Measurements from ENCODE around the gene RIPOR3.
"Not testable (repeated sequence)": the region's sequence is repeated elsewhere in the genome, so short reads cannot be mapped to it uniquely, and the experiment has no call there.

The RIPOR3 gene

DNA sequence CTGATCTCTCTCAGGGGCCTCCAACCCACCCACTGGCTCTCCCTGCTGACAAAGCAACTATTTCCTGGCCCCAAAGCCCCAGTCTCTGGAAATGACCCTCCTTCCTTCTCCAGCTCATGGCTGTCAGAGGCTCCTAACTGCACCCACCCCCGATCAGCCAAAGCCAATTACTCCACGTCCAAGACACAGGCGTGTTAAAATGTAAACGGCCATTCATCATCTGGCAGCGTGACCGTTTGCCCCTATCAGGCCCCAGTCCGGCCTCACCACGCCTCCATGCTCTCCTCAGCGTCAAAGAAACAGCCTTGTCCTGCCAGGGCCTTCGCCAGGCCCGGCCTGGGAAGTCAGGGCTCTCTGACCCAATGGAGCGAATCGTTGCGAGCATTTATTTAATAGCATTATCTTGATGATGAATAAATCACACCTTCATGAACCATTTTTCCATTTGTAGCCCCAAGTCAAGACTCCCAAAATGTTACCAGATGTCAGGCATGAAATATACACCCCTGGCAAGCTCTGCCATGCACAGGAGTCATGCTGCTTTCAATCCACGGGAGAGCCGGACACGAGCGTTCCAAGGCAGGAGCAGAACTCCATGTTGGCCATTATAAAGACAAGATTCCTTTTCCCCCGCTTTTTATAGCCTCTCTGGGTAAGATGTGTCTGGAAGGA, 17.7 kb downstream of the RIPOR3 start:
- Histone ChIP-seq H3K36me3 (ENCODE audit: control insufficient read depth, low read depth, low read length) (no peaks in the 10 kb centered on the region), H3K4me3 (ENCODE audit: low read length) (no peak overlapping the region), H3K9ac (ENCODE audit: low read length) (no peak overlapping the region), H3K4me1 (ENCODE audit: control insufficient read depth, low read depth, low read length) (no peaks in the 10 kb centered on the region), H3K27ac (ENCODE audit: low read length) (no peak overlapping the region), H3K27me3 (ENCODE audit: control insufficient read depth, insufficient read depth, low read length) (no peaks in the 10 kb centered on the region), H3K9me3 (ENCODE audit: control insufficient read depth, low read depth, low read length) (no peaks in the 10 kb centered on the region)

DNA sequence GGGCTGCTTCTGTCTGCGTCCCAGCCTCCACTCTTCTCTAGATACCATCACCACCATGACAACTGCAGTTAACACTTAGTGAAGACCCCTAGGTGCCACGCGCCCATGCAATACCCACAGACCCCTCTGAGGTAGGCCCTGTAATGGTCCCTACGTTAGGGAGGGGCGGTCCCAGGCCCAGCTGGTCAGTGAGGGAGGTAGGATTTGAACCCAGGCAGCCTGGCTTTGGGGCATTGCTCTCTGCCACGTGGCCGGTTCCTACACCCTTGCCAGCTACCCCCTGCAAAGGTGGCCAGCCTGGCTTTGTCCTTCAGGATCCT, 18.2 kb downstream of the RIPOR3 start:
- Histone ChIP-seq H3K9ac (ENCODE audit: low read length) (no peak overlapping the region), H3K27ac (ENCODE audit: low read length) (no peak overlapping the region), H3K4me1 (ENCODE audit: control insufficient read depth, low read depth, low read length) (no peaks in the 10 kb centered on the region)

DNA sequence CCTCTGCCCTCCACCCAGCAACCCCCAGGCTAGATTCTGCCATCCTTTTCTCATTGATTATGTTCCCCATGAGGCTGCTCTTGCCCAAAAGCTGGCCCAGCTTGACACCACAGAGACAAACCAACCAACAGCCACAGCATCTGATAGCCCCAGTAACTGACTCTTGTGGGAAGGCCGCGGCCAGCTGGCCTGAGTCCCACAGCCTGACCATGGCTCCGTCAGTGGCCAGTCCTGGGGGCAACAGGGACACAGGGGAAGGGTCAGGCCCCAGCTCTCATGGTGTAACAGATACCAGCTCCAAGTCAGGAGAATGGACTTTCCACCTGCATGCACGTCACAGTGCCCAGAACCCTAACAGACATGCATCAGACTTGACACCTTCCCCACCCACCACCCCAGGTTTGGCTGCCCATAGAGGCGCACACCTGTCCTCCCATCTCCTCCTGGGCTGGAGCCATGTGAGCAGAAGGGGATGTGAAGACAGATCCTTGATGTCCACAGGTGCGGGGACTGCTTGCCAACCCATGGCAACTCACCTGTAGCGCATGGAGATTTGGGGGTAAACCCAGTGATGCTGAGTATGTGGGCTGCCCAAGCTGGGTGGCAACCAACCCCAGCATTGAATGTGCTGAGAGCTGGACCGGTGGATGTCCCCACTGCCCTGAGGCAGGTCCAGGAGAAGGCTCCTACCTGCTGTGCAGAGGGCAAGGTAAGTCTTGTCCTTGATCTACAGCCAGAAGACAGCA, 18.8 kb downstream of the RIPOR3 start:
- Histone ChIP-seq H3K36me3 (ENCODE audit: control insufficient read depth, low read depth, low read length) (no peaks in the 10 kb centered on the region), H3K27ac (ENCODE audit: low read length) (no peak overlapping the region), H3K27me3 (ENCODE audit: control insufficient read depth, insufficient read depth, low read length) (no peaks in the 10 kb centered on the region)

More for the DNA sequence above, 18.2 kb downstream of the RIPOR3 start:
- Histone ChIP-seq H3K9me3 (ENCODE audit: control insufficient read depth, low read depth, low read length) (no peaks in the 10 kb centered on the region), H3K27me3 (ENCODE audit: control insufficient read depth, insufficient read depth, low read length) (no peaks in the 10 kb centered on the region), H3K4me3 (ENCODE audit: low read length) (no peak overlapping the region), H3K36me3 (ENCODE audit: control insufficient read depth, low read depth, low read length) (no peaks in the 10 kb centered on the region)

DNA sequence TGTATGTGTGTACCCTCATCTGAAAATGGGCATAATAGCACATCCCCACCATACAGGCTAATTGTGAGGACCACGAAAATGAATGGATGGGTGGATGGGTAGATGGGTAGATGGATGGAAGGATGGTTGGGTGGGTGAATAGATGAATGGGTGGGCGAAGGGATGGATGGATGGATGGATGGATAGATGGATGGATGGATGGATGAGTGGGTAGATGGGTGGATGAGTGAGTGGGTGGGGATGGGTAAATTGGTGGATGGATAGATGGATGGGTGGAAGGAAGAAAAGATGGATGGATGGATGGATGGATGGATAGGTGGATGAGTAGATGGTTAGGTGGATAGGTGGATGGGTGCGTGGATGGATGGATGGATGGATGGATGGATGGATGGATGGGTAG, 19.7 kb downstream of the RIPOR3 start:
- no peaks in the 10 kb centered on the region for H3K27me3 ChIP-seq (ENCODE audit: control insufficient read depth, insufficient read depth, low read length)
- no peak overlapping the region for H3K27ac ChIP-seq (ENCODE audit: low read length)
- H3K4me1 ChIP-seq (ENCODE audit: control insufficient read depth, low read depth, low read length), result no peaks in the 10 kb centered on the region
- no peak overlapping the region for H3K4me3 ChIP-seq (ENCODE audit: low read length)
- H3K36me3 ChIP-seq (ENCODE audit: control insufficient read depth, low read depth, low read length), result no peaks in the 10 kb centered on the region
- H3K9ac ChIP-seq (ENCODE audit: low read length), result no peak overlapping the region
- H3K9me3 ChIP-seq (ENCODE audit: control insufficient read depth, low read depth, low read length), result no peaks in the 10 kb centered on the region

More for the DNA sequence above, 18.8 kb downstream of the RIPOR3 start:
- H3K9me3 ChIP-seq (ENCODE audit: control insufficient read depth, low read depth, low read length), result no peaks in the 10 kb centered on the region
- no peak overlapping the region for H3K4me3 ChIP-seq (ENCODE audit: low read length)
- H3K9ac ChIP-seq (ENCODE audit: low read length), result no peak overlapping the region
- no peaks in the 10 kb centered on the region for H3K4me1 ChIP-seq (ENCODE audit: control insufficient read depth, low read depth, low read length)

DNA sequence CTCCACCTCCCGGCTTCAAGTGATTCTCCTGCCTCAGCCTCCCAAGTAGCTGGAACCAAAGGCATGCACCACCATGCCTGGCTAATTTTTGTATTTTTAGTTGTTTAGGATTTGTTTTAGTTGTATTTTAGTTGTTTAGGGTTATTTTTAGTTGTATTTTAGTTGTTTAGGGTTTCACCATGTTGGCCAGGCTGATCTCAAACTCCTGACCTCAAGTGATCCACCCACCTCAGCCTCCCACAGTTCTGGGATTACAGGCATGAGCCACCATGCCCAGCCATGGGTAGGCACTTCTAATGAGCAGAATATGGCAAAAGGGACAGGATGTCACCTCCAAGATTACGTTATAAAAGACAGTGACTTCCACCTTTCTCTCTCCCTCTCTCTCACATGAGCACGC, 20.3 kb downstream of the RIPOR3 start:
- not testable (repeated sequence) for H3K27ac ChIP-seq (ENCODE audit: low read length); H3K36me3 ChIP-seq (ENCODE audit: control insufficient read depth, low read depth, low read length); H3K4me3 ChIP-seq (ENCODE audit: low read length); H3K27me3 ChIP-seq (ENCODE audit: control insufficient read depth, insufficient read depth, low read length); H3K9ac ChIP-seq (ENCODE audit: low read length); H3K4me1 ChIP-seq (ENCODE audit: control insufficient read depth, low read depth, low read length); H3K9me3 ChIP-seq (ENCODE audit: control insufficient read depth, low read depth, low read length)

DNA sequence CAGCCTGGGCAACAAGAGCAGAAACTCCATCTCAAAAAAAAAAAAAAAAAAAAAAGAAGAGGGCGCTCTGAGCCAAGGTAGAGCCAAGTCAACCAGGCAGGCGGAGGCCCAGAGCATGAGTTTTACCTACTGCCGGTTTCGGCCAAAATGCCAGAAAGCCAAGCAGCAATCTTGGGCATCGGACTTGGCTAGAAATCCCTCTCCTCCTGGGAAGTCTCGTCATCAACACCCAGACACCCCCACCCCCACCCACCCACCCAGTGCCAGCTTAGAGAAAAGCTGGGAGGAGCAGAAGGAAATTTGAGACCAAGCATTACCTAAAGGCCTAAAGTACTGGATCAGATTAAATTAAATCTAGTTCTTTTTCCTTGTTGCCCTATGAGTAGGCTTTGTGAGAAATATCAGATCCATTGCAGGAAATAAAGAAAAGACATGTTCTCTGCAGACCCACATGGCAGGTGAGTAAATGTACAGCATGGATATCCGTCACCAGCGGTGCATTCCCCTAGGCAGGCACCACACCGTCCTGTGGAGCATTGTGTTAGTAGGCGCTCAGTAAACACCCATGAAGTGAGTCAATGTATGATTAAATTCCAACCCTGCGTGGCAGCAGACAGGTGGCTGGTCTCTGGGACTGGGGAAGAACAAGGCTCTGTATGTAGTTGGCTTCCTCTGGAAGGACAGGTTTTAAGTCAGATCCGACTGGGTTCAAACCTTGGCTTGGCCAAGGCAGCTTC, 21.0 kb downstream of the RIPOR3 start:
- no peak overlapping the region for H3K27ac ChIP-seq (ENCODE audit: low read length)
- no peaks in the 10 kb centered on the region for H3K36me3 ChIP-seq (ENCODE audit: control insufficient read depth, low read depth, low read length)
- H3K4me3 ChIP-seq (ENCODE audit: low read length), result no peak overlapping the region
- H3K4me1 ChIP-seq (ENCODE audit: control insufficient read depth, low read depth, low read length), result no peaks in the 10 kb centered on the region
- H3K9ac ChIP-seq (ENCODE audit: low read length), result no peak overlapping the region
- no peaks in the 10 kb centered on the region for H3K9me3 ChIP-seq (ENCODE audit: control insufficient read depth, low read depth, low read length)
- H3K27me3 ChIP-seq (ENCODE audit: control insufficient read depth, insufficient read depth, low read length), result no peaks in the 10 kb centered on the region

DNA sequence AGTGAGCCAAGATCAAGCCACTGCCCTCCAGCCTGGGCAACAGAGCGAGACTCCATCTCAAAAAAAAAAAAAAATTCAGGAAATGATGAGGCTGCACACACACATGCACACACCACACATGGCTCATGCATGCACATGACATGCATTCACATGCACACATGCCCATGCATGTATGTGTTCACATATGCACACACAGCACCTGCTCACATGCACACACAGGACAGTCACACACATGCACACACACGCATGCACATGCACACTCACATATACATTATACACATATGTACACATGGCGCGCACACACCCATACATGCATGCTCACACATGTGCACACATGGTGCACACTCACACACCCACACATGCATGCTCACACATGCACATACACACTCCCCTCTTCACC, 22.5 kb downstream of the RIPOR3 start:
- H3K4me3 ChIP-seq (ENCODE audit: low read length), result no peak overlapping the region
- no peaks in the 10 kb centered on the region for H3K27me3 ChIP-seq (ENCODE audit: control insufficient read depth, insufficient read depth, low read length)
- H3K9me3 ChIP-seq (ENCODE audit: control insufficient read depth, low read depth, low read length), result no peaks in the 10 kb centered on the region
- no peaks in the 10 kb centered on the region for H3K4me1 ChIP-seq (ENCODE audit: control insufficient read depth, low read depth, low read length)
- H3K27ac ChIP-seq (ENCODE audit: low read length), result no peak overlapping the region
- no peak overlapping the region for H3K9ac ChIP-seq (ENCODE audit: low read length)
- no peaks in the 10 kb centered on the region for H3K36me3 ChIP-seq (ENCODE audit: control insufficient read depth, low read depth, low read length)

DNA sequence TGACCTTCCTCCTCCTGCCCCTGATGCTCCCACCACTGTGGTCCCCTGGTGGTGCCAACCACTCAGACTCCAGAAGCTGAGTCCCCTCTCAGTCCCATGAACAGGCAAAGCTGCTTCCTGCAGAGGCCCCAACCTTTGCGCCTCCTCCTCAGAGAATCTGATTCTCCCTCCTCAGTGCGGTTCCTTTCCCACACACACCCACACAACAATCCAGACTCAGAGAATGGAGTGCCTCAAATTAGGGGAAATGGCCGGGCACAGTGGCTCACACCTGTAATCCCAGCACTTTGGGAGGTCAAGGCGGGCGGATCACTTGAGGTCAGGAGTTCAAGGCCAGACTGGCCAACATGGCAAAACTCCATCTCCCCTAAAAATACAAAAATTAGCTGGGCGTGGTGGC, 23.0 kb downstream of the RIPOR3 start:
- Histone ChIP-seq H3K4me1 (ENCODE audit: control insufficient read depth, low read depth, low read length) (no peaks in the 10 kb centered on the region), H3K36me3 (ENCODE audit: control insufficient read depth, low read depth, low read length) (no peaks in the 10 kb centered on the region), H3K9me3 (ENCODE audit: control insufficient read depth, low read depth, low read length) (no peaks in the 10 kb centered on the region), H3K4me3 (ENCODE audit: low read length) (no peak overlapping the region), H3K27ac (ENCODE audit: low read length) (no peak overlapping the region), H3K27me3 (ENCODE audit: control insufficient read depth, insufficient read depth, low read length) (no peaks in the 10 kb centered on the region), H3K9ac (ENCODE audit: low read length) (no peak overlapping the region)

DNA sequence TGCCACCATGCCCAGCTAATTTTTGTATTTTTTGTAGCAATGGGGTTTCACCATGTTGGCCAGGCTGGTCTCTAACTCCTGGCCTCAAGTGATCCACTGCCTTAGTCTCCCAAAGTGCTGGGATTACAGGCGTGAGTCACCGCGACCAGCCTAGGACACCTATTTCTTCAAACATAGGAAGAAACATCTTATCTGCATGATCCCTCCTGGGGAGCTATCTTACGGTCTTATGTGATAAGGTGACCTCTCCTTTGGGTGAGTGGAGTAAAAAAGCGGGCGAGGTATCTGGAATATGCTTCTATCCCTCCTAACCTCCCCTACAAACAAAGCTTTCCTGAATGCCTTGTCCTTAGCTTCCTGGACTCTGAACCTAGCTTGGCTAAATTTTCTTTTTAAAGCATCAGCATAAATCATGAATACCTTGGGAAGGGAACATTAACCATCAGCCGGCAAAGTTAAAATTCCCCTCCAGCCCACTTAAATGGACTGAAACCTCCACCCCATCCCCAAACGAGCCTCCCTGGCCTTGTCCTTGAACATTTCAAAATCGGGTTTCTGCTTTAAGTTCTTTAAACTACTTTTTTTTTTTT, 24.5 kb downstream of the RIPOR3 start:
- Histone ChIP-seq H3K36me3 (ENCODE audit: control insufficient read depth, low read depth, low read length) (no peaks in the 10 kb centered on the region), H3K27ac (ENCODE audit: low read length) (no peak overlapping the region), H3K27me3 (ENCODE audit: control insufficient read depth, insufficient read depth, low read length) (no peaks in the 10 kb centered on the region), H3K9me3 (ENCODE audit: control insufficient read depth, low read depth, low read length) (no peaks in the 10 kb centered on the region), H3K4me3 (ENCODE audit: low read length) (no peak overlapping the region), H3K4me1 (ENCODE audit: control insufficient read depth, low read depth, low read length) (no peaks in the 10 kb centered on the region), H3K9ac (ENCODE audit: low read length) (no peak overlapping the region)

DNA sequence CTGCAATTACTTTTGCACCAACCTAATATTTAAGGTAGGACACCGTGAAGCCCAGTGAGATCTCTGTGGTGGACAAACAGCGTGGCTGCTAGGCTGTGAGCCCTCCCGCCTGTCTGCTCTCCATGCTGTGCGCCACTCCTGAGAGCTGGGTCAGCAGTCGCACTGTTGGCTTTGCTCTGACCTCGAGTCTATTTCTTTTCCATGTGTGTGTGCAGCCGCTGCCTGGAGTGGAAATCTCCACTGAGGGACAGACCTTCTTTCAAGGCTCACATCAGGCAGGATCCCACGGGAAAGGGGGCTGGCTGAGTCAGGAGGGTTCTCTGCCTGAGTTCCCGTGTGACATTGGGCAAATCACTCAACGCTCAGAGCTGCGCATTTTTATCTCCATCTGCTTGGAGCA, 27.1 kb downstream of the RIPOR3 start:
- H3K27me3 ChIP-seq (ENCODE audit: control insufficient read depth, insufficient read depth, low read length), result no peaks in the 10 kb centered on the region
- no peaks in the 10 kb centered on the region for H3K36me3 ChIP-seq (ENCODE audit: control insufficient read depth, low read depth, low read length)
- H3K27ac ChIP-seq (ENCODE audit: low read length), result no peak overlapping the region
- no peaks in the 10 kb centered on the region for H3K9me3 ChIP-seq (ENCODE audit: control insufficient read depth, low read depth, low read length)
- H3K4me3 ChIP-seq (ENCODE audit: low read length), result no peak overlapping the region
- H3K4me1 ChIP-seq (ENCODE audit: control insufficient read depth, low read depth, low read length), result no peaks in the 10 kb centered on the region
- no peak overlapping the region for H3K9ac ChIP-seq (ENCODE audit: low read length)

DNA sequence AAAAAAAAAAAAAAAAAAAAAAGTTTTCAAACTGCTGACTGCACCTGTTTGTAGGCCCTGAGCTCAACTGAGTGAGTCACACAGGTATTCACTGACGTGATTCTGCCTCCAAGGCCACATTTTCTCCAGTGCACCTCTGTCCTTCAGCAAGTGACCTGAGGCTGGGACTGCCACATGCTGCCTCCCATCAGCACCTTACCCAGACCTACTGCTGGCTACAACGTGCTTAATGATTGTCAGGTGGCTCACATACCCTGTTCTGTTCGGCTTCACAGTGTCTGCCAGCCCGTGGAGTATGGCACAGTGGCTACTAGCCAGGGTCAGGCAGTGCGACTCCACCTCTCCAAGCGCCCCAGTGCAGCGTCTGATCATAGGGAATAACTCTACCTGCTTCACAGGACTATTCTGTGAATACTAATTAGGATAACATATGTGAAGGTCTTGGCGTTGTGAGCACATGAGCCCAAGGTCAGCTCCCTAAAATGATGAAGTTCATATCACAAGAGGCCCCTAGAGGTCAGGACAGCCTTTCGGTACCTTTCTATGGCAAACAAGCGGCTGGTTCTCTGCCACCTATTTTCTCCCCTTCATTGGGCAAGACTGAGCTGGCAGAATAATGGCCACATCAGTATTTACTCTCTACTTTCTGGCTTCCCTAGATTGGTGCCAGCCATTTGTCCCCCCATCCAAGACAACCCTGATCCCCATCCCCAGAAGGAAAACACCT, 28.1 kb downstream of the RIPOR3 start:
- no peaks in the 10 kb centered on the region for H3K4me1 ChIP-seq (ENCODE audit: control insufficient read depth, low read depth, low read length)
- H3K9me3 ChIP-seq (ENCODE audit: control insufficient read depth, low read depth, low read length), result no peaks in the 10 kb centered on the region
- H3K9ac ChIP-seq (ENCODE audit: low read length), result no peak overlapping the region
- H3K27ac ChIP-seq (ENCODE audit: low read length), result no peak overlapping the region
- no peak overlapping the region for H3K4me3 ChIP-seq (ENCODE audit: low read length)
- no peaks in the 10 kb centered on the region for H3K27me3 ChIP-seq (ENCODE audit: control insufficient read depth, insufficient read depth, low read length)
- H3K36me3 ChIP-seq (ENCODE audit: control insufficient read depth, low read depth, low read length), result no peaks in the 10 kb centered on the region

All from iPS-18a (cell line).